PC-9 (cell line): ENCODE results near the gene BACH1. TPM values are rescaled to one million over a fixed set of nuclear protein-coding genes. Genes with fewer than 3 reads are reported as not detected.

Experiments used
- BruUV-seq: library from RNA; stranded (reverse); fragments of 400-500 nt; replicated peaks from 2 replicates; lab custom pipeline; 2021; lab: Mats Ljungman, UMichigan
- CTCF ChIA-PET: fragments of 300-600 bp; sonication (Branson Sonifier 250); formaldehyde crosslinking; loops from one replicate; lab custom pipeline; 2022; ENCODE audit warnings: antibody characterized with exemption; lab: Charles Lee
- POLR2A ChIA-PET: fragments of 300-600 bp; sonication (Branson Sonifier 250); formaldehyde crosslinking; loops from one replicate; lab custom pipeline; 2022; ENCODE audit warnings: antibody characterized with exemption; ENCODE audit not compliant: unreplicated experiment; lab: Charles Lee
- DNase-seq, 2 experiments: peaks; one replicate each; pipeline versions ENCODE4 v3.0.0 to v3.0.0-alpha.2; 2015 to 2022; ENCODE audit warnings: mixed read lengths in 1 of 2
- H2AFZ ChIP-seq: fragments of 200-600 bp; sonication (generic); 2 replicates; pipeline ENCODE4 v1.8.1; 2017; ENCODE audit warnings: antibody characterized with exemption
- H3F3A ChIP-seq: fragments of 200-600 bp; sonication (generic); 2 replicates; pipeline ENCODE4 v1.8.1; 2017; ENCODE audit warnings: antibody characterized with exemption, mild to moderate bottlenecking, low read depth; ENCODE audit not compliant: insufficient read depth
- H3K27ac ChIP-seq: fragments of 200-600 bp; sonication (generic); 2 replicates; pipeline ENCODE4 v1.6.1; 2016; ENCODE audit warnings: mixed run types
- H3K27me3 ChIP-seq: fragments of 200-600 bp; sonication (generic); 2 replicates; pipeline ENCODE4 v1.6.1; 2016; ENCODE audit warnings: low read depth, mixed run types; ENCODE audit not compliant: insufficient read depth
- H3K36me3 ChIP-seq: fragments of 200-600 bp; sonication (generic); 2 replicates; pipeline ENCODE4 v1.6.1; 2016; ENCODE audit warnings: low read depth, mixed run types
- H3K4me1 ChIP-seq: fragments of 200-600 bp; sonication (generic); replicated peaks from 2 replicates; pipeline ENCODE4 v1.6.1; 2016; ENCODE audit warnings: mixed run types; ENCODE audit not compliant: insufficient read depth
- H3K4me2 ChIP-seq: fragments of 200-600 bp; sonication (generic); 2 replicates; pipeline ENCODE4 v1.6.1; 2017; ENCODE audit warnings: mixed run types
- H3K4me3 ChIP-seq: fragments of 200-600 bp; sonication (generic); 2 replicates; pipeline ENCODE4 v1.6.1; 2016; ENCODE audit warnings: mixed run types
- H3K79me2 ChIP-seq: fragments of 200-600 bp; sonication (generic); 2 replicates; pipeline ENCODE4 v1.6.1; 2017; ENCODE audit warnings: low read depth, mixed run types
- H3K9me2 ChIP-seq: fragments of 200-600 bp; sonication (generic); 2 replicates; pipeline ENCODE4 v1.8.1; 2017; ENCODE audit warnings: mild to moderate bottlenecking; ENCODE audit not compliant: insufficient read depth
- H3K9me3 ChIP-seq: fragments of 200-600 bp; sonication (generic); 2 replicates; pipeline ENCODE4 v1.8.1; 2016; ENCODE audit warnings: low read depth; ENCODE audit not compliant: insufficient read depth
- H4K20me1 ChIP-seq: fragments of 200-600 bp; sonication (generic); 2 replicates; pipeline ENCODE4 v1.8.1; 2017; ENCODE audit not compliant: insufficient read depth
- EZH2 ChIP-seq: fragments of 200-600 bp; sonication (generic); IDR thresholded peaks from 2 replicates; pipeline ENCODE4 v1.8.0; 2017; ENCODE audit warnings: antibody characterized with exemption, low read depth
- intact Hi-C: fragments of 100-400 bp; cut with micrococcal nuclease; formaldehyde crosslinking; loops from one replicate; pipeline ENCODE4 v1.10.0; 2022; ENCODE audit not compliant: unreplicated experiment
- total RNA-seq: library from RNA; stranded (reverse); gene quantifications from 2 replicates; pipeline ENCODE4 v1.2.3, GENCODE V29; 2021
- TF ChIP-seq, protein P1 (sequence below): fragments of 200-600 bp; sonication (generic); conservative IDR thresholded peaks from 2 replicates; pipeline ENCODE4 v1.6.1; 2017; ENCODE audit warnings: mixed run types, antibody characterized with exemption, mild to moderate bottlenecking, moderate library complexity

The BACH1 gene
- total RNA-seq, 1 experiment from 2014 or later: 39.9 TPM

DNA sequence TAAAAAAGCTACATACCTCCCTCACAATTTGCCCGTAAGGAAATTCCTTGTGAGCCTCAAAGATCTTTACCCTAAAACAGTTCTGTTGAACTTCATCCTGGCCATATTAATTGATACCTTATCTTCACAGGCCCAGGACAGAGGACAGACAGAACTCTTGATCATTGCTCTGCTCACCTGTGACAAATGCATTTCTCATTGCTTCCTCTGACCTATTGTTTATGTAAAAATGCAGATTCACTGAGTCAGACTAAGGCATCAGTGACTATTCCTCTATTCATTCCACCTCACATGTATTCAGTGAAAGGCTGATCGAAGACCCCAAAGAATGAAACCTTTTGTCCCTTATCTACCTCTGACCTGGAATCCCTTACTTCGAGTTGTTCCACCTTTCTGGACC is 61.0 kb downstream of the BACH1 start:
- intact Hi-C loops: no loop called here

DNA sequence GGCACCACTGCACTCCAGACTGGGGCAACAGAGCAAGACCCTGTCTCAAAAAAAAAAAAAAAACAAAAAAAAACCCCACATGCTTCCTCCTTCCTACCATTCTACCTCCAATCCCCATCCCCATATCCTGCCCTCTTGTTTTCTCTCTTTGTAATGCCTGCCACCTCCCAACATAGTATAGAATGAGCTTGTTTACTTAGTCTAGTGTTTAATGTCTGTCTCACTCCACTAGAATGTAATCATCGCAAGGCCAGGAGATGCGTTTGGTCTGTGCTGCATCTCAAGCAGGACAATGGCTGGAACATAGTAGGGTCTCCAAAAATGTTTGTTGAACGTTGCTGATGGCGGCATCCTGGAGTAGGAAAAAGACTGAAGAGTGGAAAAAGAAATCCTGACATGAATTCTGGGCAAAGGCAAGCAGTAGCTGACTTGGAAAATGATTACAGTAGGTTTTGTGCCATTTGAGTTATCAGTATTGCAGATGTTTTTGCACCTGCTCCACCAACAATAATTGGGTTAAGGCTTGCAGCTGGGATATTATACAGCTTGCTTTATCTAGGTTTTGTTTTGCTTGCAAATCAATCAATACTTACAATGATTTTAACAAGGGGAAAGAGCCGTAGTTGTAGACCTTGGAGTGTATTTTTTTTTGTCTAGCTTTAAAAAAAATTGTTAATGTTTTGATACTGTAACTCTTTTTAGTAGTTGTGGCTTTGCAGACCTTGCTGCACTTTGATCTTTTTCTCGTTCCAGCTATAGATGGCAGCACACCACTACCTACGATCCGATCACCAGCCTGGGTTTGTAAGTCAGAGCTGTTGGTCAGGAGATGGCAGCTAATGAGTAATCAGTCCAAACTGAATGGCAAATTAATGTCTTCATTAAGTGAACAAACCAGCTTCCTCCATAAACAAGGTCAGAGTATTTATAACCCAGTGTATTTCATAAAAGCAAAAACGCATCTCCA is 62.4 kb downstream of the BACH1 start:
- no peak for DNase-seq
- BruUV-seq: no TSS peak
- Histone ChIP-seq H3K4me3 (no peak overlapping the region), H3K9me2 (no peaks in the 10 kb centered on the region), H3K27ac (no peak overlapping the region), H3K4me2 (no peak overlapping the region), H4K20me1 (no peaks in the 10 kb centered on the region), H3K4me1 (no peaks in the 10 kb centered on the region), H3K9me3 (no peaks in the 10 kb centered on the region), H2AFZ (no peak overlapping the region), H3K36me3 (0 out of 2 replicates have a peak, but pooled peaks cover 7% of the 10 kb centered on the region), H3K27me3 (no peaks in the 10 kb centered on the region), H3K79me2 (no peaks in the 10 kb centered on the region), H3F3A (no peaks in the 10 kb centered on the region)
- ChIA-PET CTCF (no interaction called here), POLR2A (no interaction called here)
- TF ChIP-seq EZH2: no peak
- TF ChIP-seq, protein P1, sequence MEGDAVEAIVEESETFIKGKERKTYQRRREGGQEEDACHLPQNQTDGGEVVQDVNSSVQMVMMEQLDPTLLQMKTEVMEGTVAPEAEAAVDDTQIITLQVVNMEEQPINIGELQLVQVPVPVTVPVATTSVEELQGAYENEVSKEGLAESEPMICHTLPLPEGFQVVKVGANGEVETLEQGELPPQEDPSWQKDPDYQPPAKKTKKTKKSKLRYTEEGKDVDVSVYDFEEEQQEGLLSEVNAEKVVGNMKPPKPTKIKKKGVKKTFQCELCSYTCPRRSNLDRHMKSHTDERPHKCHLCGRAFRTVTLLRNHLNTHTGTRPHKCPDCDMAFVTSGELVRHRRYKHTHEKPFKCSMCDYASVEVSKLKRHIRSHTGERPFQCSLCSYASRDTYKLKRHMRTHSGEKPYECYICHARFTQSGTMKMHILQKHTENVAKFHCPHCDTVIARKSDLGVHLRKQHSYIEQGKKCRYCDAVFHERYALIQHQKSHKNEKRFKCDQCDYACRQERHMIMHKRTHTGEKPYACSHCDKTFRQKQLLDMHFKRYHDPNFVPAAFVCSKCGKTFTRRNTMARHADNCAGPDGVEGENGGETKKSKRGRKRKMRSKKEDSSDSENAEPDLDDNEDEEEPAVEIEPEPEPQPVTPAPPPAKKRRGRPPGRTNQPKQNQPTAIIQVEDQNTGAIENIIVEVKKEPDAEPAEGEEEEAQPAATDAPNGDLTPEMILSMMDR: no peak
- intact Hi-C loops: no loop called here

More for the DNA sequence above, 61.0 kb downstream of the BACH1 start:
- Histone ChIP-seq H3K9me3 (no peaks in the 10 kb centered on the region), H3K79me2 (no peaks in the 10 kb centered on the region), H3K36me3 (0 out of 2 replicates have a peak, but pooled peaks cover 7% of the 10 kb centered on the region), H3F3A (no peaks in the 10 kb centered on the region), H3K4me3 (no peak overlapping the region), H3K27ac (no peak overlapping the region), H3K4me1 (no peaks in the 10 kb centered on the region), H3K4me2 (no peak overlapping the region), H3K27me3 (no peaks in the 10 kb centered on the region), H2AFZ (no peak overlapping the region), H3K9me2 (no peaks in the 10 kb centered on the region), H4K20me1 (no peaks in the 10 kb centered on the region)
- TF ChIP-seq, protein P1: no peak
- TF ChIP-seq EZH2: no peak
- POLR2A ChIA-PET: no interaction called here
- CTCF ChIA-PET: interaction anchor here (0.6 kb wide), 1 partner anchor 12 kb away, joined by 3 read pairs; no protein-coding TSS in a partner anchor
- BruUV-seq: no TSS peak
- no peak for DNase-seq

DNA sequence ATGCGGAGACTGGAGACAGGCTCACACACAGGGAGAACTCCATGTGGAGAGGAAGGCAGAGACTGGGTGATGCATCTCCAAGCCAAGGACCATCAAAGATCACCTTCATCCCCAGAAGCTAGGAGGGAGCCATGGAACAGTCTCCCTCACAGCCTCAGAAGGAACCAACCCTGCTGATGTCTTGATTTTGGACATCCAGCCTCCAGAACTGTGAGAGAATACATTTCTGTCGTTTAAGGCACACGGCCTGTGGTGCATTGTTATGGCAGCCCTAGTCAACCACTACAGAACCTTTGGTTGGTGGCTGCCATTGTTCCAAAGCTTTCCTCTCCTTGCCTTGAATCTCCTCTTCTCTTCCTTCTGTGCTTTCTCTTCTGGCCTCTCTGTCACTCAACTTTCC is 64.0 kb downstream of the BACH1 start:
- Histone ChIP-seq H3K4me3 (no peak overlapping the region), H4K20me1 (no peaks in the 10 kb centered on the region), H3K36me3 (0 out of 2 replicates have a peak, but pooled peaks cover 7% of the 10 kb centered on the region), H3K27me3 (no peaks in the 10 kb centered on the region), H3K27ac (no peak overlapping the region), H3K4me1 (no peaks in the 10 kb centered on the region), H3F3A (no peaks in the 10 kb centered on the region), H3K9me3 (no peaks in the 10 kb centered on the region), H3K79me2 (no peaks in the 10 kb centered on the region), H3K9me2 (no peaks in the 10 kb centered on the region), H3K4me2 (no peak overlapping the region), H2AFZ (no peak overlapping the region)
- ChIA-PET CTCF (no interaction called here), POLR2A (no interaction called here)
- intact Hi-C loops: no loop called here
- no peak for TF ChIP-seq EZH2
- TF ChIP-seq, protein P1: no peak
- no peak for DNase-seq
- no TSS peak for BruUV-seq
